H7 (cell line): ENCODE measurements around the gene PPP1R13B. TPM values are rescaled to one million over a fixed set of nuclear protein-coding genes. Genes with fewer than 3 reads are reported as not detected.
A peak's percentile ranks its signal among the peaks of the same experiment; 100 is the strongest.
"Not testable (repeated sequence)": the region's sequence is repeated elsewhere in the genome, so short reads cannot be mapped to it uniquely, and the experiment has no call there.

ENCODE experiments used
- DNase-seq: peaks from one replicate; pipeline ENCODE4 v3.0.0; 2012
- H3K27me3 ChIP-seq: 2 replicates; pipeline ENCODE4 v1.6.0; 2011; ENCODE audit warnings: mild to moderate bottlenecking, low read length; ENCODE audit not compliant: control insufficient read depth, insufficient read depth
- H3K36me3 ChIP-seq: replicated peaks from 2 replicates; pipeline ENCODE4 v1.5.1; 2011; ENCODE audit warnings: low read length; ENCODE audit not compliant: control insufficient read depth, insufficient read depth
- H3K4me3 ChIP-seq: 2 replicates; pipeline ENCODE4 v1.5.1; 2011; ENCODE audit warnings: low read depth, mild to moderate bottlenecking, control low read depth, low read length, moderate library complexity; ENCODE audit not compliant: insufficient read depth
- total RNA-seq: library from RNA; depleted of rRNA; stranded (reverse); fragments of >200 nt; shearing (Covaris generic); gene quantifications from 2 replicates; pipeline ENCODE4 v1.2.3, GENCODE V29; 2014

PPP1R13B gene
- total RNA-seq, 1 experiment from 2014 or later, result 2.8 TPM

- Histone ChIP-seq H3K27me3 (no peaks in the 10 kb centered on the region), H3K4me3 (no peak overlapping the region), H3K36me3 (no peaks in the 10 kb centered on the region)
- no peak for DNase-seq
Measured at GRCh38 chr14:103816991-103817390, 30.4 kb downstream of the PPP1R13B start.

DNA sequence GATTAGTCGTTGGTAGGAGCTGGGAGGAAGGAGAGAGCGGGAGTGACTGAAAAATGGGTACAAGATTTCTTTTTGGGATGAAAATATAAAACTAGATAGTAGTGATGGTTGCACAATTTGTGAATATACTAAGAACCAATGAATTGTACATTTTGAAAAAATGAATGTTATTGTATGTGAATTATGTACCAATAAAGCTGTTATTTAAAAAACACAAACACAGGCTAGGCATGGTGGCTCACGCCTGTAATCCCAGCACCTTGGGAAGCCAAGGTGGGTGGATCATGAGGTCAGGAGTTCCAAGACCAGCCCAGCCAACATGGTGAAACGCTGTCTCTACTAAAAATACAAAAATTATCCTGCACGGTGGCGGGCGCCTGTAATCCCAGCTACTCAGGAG, 32.1 kb downstream of the PPP1R13B start:
- H3K36me3 ChIP-seq, result no peaks in the 10 kb centered on the region
- H3K27me3 ChIP-seq, result no peaks in the 10 kb centered on the region
- H3K4me3 ChIP-seq, result no peak overlapping the region
- no peak for DNase-seq

DNA sequence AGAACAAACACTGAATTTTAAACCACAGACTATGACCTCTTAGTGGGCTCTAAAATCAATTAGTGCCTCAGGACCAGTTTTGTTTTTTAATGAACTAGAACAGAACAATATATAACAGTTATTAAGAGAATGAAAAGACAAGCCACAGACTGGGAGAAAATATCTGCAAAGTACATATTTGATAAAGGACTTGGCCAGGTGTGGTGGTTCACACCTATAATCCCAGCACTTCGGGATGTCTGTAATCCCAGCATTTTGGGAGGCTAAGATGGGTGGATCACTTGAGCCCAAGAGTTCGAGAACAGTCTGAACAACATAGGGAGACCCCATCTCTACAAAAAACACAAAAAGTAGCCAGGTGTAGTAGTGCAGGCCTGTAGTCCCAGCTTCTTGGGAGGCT, 36.2 kb downstream of the PPP1R13B start:
- no peak for DNase-seq
- H3K36me3 ChIP-seq, result no peaks in the 10 kb centered on the region
- H3K4me3 ChIP-seq, result no peak overlapping the region
- no peaks in the 10 kb centered on the region for H3K27me3 ChIP-seq

DNA sequence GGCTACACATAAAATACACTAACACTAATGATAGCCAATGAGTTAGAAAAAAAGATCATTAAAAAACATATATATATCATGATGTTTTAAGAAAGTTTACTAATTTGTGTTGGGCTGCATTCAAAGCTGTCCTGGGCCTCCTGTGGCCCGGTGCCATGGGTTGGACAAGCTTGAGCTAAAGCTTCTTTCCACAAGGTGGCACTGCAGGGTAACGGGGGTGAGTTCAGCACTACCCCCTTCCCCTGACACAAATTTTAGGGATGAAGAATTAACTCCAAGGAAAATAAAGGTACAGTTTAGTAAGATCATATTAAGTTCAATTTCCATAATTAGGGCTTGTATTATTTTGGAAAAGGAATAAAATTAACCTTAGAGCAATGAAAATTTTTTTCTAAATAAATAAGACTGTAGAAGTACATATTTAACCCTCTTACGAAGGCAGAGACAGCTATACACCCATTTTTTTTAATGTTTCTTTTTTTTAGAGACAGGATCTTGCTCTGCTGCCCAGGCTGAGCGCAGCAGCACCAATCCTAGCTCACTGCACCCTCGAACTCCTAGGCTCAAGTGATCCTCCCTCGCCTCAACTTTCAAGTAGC, 38.9 kb downstream of the PPP1R13B start:
- Histone ChIP-seq H3K4me3 (no peak overlapping the region), H3K27me3 (no peaks in the 10 kb centered on the region), H3K36me3 (no peaks in the 10 kb centered on the region)
- peak; percentile 81 for DNase-seq

DNA sequence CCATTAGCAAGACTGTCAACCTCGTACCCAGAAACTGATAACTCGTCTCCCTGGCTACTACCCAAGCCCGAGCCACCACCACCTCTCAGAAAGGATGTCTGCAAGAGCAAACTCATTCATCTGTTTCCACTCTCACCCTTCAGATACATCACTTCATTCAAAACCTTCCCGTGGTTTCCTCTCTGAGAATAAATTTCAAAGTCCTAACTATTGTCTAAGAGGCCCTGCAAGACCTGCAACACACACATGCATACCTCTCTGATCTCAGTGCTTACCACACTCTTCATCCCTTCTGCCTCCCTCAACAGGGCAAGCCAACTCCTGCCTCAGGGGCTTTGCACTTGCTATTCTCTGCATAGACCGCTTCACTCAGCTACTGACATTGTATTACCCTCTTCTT, 40.6 kb downstream of the PPP1R13B start:
- Histone ChIP-seq H3K27me3 (no peaks in the 10 kb centered on the region), H3K36me3 (no peaks in the 10 kb centered on the region), H3K4me3 (no peak overlapping the region)
- no peak for DNase-seq

- H3K27me3 ChIP-seq, result no peaks in the 10 kb centered on the region
- H3K4me3 ChIP-seq, result no peak overlapping the region
- H3K36me3 ChIP-seq, result no peaks in the 10 kb centered on the region
- DNase-seq, result no peak
Measured at GRCh38 chr14:103805708-103806107, 41.7 kb downstream of the PPP1R13B start.

DNA sequence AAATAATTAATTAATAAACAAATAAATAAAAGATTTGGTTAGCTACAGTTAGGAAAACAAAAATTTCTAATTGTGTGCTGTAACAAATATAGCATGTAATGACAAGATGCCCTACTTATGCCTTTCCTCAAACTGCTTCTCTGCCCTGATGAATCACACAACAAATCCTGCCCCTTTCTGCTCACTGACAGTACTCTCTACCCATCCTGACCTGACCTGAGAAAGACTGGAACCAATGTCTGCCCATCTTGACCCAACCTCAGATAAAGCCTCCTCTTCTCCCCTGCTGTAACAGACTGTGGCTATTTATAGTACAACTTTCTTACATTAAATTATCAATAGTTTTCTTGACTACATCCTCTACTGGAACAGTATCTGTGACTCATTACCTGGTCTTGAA, 43.7 kb downstream of the PPP1R13B start:
- Histone ChIP-seq H3K36me3 (no peaks in the 10 kb centered on the region), H3K4me3 (no peak overlapping the region), H3K27me3 (no peaks in the 10 kb centered on the region)
- DNase-seq, result no peak

- no peaks in the 10 kb centered on the region for H3K27me3 ChIP-seq
- H3K36me3 ChIP-seq, result no peaks in the 10 kb centered on the region
- no peak overlapping the region for H3K4me3 ChIP-seq
- no peak for DNase-seq
Measured at GRCh38 chr14:103802356-103802755, 45.0 kb downstream of the PPP1R13B start.

DNA sequence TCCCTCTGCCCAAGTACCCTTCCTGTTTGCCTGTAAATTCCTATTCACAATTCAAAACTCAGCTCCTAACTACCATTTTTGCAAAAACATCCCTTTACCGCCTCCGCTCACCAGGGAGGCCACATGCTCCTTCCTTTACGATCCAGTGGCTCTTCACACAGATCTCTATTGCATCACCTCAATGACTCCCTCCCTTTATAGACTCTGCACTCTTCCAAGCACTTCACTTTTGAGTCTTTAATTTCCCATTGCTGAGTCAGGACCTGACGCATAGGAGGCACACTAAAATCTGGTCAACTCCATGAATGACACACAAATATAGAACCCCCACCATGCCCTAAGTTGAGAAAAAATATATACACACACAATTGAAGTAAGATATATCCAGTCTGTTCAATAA, 45.9 kb downstream of the PPP1R13B start:
- Histone ChIP-seq H3K4me3 (no peak overlapping the region), H3K36me3 (no peaks in the 10 kb centered on the region), H3K27me3 (no peaks in the 10 kb centered on the region)
- peak; percentile 40 for DNase-seq

DNA sequence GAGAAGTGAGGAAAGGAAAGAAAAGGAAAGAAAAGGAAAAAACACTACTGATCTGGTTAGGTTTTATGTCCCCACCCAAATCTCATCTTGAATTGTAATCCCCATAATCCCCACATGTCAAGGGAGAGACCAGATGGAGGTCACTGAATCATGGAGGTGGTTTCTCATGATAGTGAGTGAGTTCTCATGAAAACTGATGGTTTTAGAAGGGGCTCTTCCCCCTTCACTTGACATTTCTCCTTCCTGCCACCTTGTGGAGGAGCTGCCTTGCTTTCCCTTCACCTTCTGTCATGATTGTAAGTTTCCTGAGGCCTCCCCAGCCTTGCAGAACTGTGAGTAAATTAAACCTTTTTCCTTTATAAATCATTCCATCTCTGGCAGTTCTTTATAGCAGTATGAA, 54.2 kb downstream of the PPP1R13B start:
- H3K4me3 ChIP-seq, result not testable (repeated sequence)

DNA sequence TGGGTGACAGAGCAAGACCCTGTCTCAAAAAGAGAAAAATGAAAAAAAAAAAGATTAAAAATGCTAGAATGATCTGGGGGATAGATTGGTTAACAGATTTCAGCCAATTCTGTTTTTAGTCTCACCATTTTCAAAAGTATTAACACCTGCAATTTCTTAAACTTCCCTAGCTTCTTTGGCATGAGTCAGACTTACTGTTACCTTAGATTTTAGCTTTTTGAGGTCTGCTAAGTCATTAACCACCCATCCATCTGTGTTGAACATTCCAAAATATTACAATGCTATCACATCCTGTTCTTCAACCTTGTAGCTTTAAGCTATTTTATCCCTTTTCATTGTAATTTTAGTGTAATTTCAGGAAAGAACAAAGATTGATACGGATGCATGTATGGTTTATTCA, 59.3 kb downstream of the PPP1R13B start:
- Histone ChIP-seq H3K4me3 (no peak overlapping the region), H3K36me3 (no peaks in the 10 kb centered on the region), H3K27me3 (no peaks in the 10 kb centered on the region)
- DNase-seq, result no peak

More for the DNA sequence above, 54.2 kb downstream of the PPP1R13B start:
- H3K36me3 ChIP-seq, H3K27me3 ChIP-seq, DNase-seq: not testable (repeated sequence)

- H3K4me3 ChIP-seq, result no peak overlapping the region
- no peak for DNase-seq
- no peaks in the 10 kb centered on the region for H3K27me3 ChIP-seq
- H3K36me3 ChIP-seq, result no peaks in the 10 kb centered on the region
Measured at GRCh38 chr14:103782376-103782775, 65.0 kb downstream of the PPP1R13B start.

DNA sequence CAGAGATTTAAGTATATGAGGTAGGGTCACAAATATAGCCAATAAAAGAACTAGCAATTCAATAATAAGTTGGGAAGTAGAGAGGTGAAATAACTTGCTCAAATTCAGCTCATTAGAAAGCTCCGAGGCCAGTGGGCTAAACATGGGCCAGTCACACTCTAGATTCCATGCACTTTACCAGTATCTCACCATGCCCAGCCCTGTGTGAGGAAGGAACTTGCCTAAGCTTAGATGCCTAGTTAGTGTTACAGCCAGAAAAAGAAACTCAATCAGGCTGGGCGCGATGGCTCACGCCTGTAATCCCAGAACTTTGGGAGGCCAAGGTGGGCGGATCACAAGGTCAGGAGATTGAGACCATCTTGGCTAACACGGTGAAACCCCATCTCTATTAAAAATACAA, 71.1 kb downstream of the PPP1R13B start:
- DNase-seq, H3K27me3 ChIP-seq, H3K36me3 ChIP-seq, H3K4me3 ChIP-seq: not testable (repeated sequence)

DNA sequence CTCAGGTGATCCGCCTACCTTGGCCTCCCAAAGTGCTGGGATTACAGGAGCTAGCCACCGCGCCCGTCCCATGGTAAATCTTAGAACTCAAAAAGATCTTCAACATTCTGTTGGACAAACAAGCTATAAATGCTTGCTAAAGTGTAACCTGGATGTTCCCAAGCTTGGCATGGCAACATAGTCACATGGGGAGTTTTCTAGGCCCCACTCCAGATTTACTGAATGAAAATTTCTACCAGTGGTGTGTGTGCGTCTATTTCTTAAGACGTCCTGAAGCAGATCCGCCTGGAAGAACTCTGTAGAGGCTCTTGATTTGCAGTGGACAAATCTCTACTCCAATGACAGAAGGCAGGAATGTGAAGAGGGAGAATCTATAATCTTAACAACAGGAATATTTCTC, 71.9 kb downstream of the PPP1R13B start:
- no peaks in the 10 kb centered on the region for H3K27me3 ChIP-seq
- DNase-seq, result no peak
- no peak overlapping the region for H3K4me3 ChIP-seq
- no peaks in the 10 kb centered on the region for H3K36me3 ChIP-seq

DNA sequence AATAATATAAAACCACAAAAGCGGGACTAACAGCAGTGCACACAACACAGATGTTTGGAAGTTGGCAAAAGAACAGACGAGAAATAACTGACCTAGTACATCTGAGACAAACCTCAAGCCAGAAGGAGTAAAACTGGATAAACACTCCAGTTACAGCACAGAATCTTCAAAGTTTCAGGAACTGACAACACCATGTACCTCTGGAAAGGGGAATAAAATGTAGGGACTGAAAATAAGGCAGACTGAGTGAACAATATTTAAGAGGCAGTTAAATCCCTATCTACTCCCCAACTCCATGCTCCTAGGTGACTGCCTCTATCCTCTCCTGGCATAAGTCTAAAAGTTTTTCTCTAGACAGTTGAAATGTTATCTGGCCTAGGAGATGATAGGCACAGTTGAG, 73.9 kb downstream of the PPP1R13B start:
- no peak for DNase-seq
- Histone ChIP-seq H3K36me3 (no peaks in the 10 kb centered on the region), H3K27me3 (no peaks in the 10 kb centered on the region), H3K4me3 (no peak overlapping the region)

GRCh38 chr14:103772078-103772712, 75.2 kb downstream of the PPP1R13B start:
- no peak for DNase-seq
- H3K27me3 ChIP-seq, result no peaks in the 10 kb centered on the region
- H3K36me3 ChIP-seq, result no peaks in the 10 kb centered on the region
- H3K4me3 ChIP-seq, result no peak overlapping the region
